NCI-H748 (cell line): ENCODE data around the gene SRRT.
A peak's percentile ranks its signal among the peaks of the same experiment; 100 is the strongest.
"Not testable (repeated sequence)": the region's sequence is repeated elsewhere in the genome, so short reads cannot be mapped to it uniquely, and the experiment has no call there.

Source experiments
- DNase-seq: peaks from one replicate; lab custom pipeline; 2025; ENCODE audit not compliant: unreplicated experiment; lab: John Stamatoyannopoulos, UW

SRRT gene

GRCh38 chr7:100893910-100894721, 19.2 kb downstream of the SRRT start:
- no peak for DNase-seq

- DNase-seq: peak; percentile 59
These were observed 20.2 kb downstream of the SRRT start for GRCh38 chr7:100894860-100895700.

- no peak for DNase-seq
These were observed 20.7 kb downstream of the SRRT start, which contains the start of gene ACHE for GRCh38 chr7:100895701-100895955. Gene ACHE (minus strand): TSS chr7:100895888. CDS start chr7:100894232, 1,656 bp downstream.

- DNase-seq: peak; percentile 30
These were observed 21.2 kb downstream of the SRRT start for GRCh38 chr7:100895956-100896731.

GRCh38 chr7:100896732-100897608, 22.1 kb downstream of the SRRT start:
- peak; percentile 21 for DNase-seq

GRCh38 chr7:100897772-100898454, 23.0 kb downstream of the SRRT start:
- no peak for DNase-seq

- no peak for DNase-seq
These were observed 24.5 kb downstream of the SRRT start for GRCh38 chr7:100899432-100899831.

- DNase-seq: no peak
These were observed 26.1 kb downstream of the SRRT start for GRCh38 chr7:100900978-100901377.

GRCh38 chr7:100901921-100902332, 27.0 kb downstream of the SRRT start:
- peak; percentile 21 for DNase-seq

- no peak for DNase-seq
These were observed 27.7 kb downstream of the SRRT start for GRCh38 chr7:100902638-100903037.

GRCh38 chr7:100908512-100908911, 33.6 kb downstream of the SRRT start:
- no peak for DNase-seq

- DNase-seq: not testable (repeated sequence)
These were observed 35.5 kb downstream of the SRRT start for GRCh38 chr7:100910443-100910842.

GRCh38 chr7:100911484-100911883, 36.6 kb downstream of the SRRT start:
- DNase-seq: no peak

- DNase-seq: no peak
These were observed 39.4 kb downstream of the SRRT start for GRCh38 chr7:100914208-100914878.

- DNase-seq: no peak
These were observed 40.1 kb downstream of the SRRT start for GRCh38 chr7:100914879-100915447.

- not testable (repeated sequence) for DNase-seq
These were observed 44.4 kb downstream of the SRRT start for GRCh38 chr7:100919335-100919734.

GRCh38 chr7:100919779-100920437, 45.0 kb downstream of the SRRT start:
- DNase-seq: not testable (repeated sequence)

GRCh38 chr7:100921039-100921438, 46.1 kb downstream of the SRRT start:
- no peak for DNase-seq
